EH (cell line): ENCODE results near the gene PI4KA.
A peak's percentile ranks its signal among the peaks of the same experiment; 100 is the strongest.
"Not testable (repeated sequence)": the region's sequence is repeated elsewhere in the genome, so short reads cannot be mapped to it uniquely, and the experiment has no call there.

Experiments used
- DNase-seq: peaks from one replicate; pipeline ENCODE4 v3.0.0-alpha.2; 2015; ENCODE audit warnings: low read depth

The PI4KA gene

GRCh38 chr22:20847318-20847822, 11.2 kb downstream of the PI4KA start:
- no peak for DNase-seq

- no peak for DNase-seq
Observed at GRCh38 chr22:20844055-20845037, 14.3 kb downstream of the PI4KA start.

GRCh38 chr22:20843501-20843900, 15.1 kb downstream of the PI4KA start:
- no peak for DNase-seq

DNA sequence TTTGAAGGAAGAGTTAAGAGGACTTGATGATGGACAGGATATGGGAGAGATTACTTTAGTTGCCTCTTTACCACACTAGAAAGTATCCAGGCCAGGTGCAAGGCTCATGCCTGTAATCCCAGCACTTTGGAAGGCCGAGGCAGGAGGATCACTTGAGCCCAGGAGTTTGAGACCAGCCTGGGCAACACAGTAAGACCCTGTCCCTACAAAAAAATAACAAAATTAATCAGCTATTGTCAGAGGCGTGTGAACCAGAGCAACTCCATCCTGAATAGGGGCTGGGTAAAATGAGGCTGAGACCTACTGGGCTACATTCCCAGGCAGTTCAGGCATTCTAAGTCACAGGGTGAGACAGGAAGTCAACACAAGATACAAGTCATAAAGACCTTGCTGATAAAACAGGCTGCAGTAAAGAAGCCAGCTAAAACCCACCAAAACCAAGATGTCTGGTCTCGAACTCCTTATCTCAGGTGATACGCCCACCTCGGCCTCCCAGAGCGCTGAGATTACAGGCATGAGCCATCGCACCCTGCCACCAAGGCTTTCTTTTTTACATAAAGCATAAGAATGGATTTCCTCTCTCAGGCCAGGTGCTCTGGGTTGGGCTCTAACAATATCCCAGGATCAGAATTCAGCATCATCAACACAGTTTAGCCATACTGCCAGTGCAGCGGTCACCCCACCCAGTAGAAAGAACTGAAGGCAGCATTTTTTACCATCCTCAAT, 17.8 kb downstream of the PI4KA start:
- no peak for DNase-seq

- no peak for DNase-seq
Observed at GRCh38 chr22:20839837-20840645, 18.6 kb downstream of the PI4KA start.

DNA sequence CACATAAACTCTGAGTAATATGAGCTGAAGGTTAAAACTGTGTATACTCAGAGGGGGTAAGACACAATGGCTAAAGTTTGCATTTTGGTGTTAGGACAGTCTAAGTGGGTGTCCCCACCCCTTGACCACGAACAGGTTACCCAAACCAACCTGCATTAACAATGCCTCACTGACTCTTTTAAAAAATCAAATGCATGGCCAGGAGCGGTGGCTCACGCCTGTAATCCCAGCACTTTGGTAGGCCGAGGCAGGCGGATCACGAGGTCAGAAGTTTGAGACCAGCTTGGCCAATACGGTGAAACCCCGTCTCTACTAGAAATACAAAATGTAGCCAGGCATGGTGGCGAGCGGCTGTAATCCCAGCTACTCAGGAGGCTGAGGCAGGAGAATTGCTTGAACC, 19.3 kb downstream of the PI4KA start:
- DNase-seq = not testable (repeated sequence)

DNA sequence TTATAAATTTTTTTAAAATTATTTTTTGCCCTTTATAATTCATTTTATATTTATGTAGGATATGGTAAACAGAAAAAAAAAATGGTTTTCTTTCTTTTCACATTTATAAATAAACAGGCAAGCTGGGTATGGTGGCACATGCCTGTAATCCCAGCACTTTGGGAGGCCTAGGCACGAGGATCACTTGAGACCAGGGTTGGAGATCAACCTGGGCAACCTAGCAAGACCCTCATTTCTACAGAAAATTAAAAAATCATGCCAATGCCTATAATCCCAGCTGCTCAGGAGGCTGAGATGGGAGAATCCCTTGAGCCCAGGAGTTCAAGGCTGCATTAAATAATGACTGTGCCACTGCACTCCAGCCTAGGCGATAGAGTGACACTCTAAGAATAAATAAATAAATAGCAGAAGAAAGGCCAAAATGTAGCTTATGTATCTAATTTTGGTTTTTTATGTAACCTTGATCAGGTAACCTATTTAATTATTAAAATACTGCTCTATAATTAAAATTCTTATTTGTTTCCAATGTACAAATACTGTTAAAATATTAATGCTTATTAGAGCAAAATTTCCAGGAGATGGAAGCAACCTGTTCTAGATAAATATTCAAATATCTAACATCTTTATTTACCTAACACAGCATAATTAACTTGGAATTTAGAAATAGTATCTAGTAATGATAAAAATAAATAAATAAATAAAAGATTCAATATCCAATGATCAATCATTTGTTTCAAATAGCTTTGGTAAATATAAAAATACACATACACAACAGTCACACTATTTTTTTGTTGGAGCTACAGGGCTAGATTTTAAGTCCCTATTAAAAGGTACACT, 21.4 kb downstream of the PI4KA start:
- no peak for DNase-seq

DNA sequence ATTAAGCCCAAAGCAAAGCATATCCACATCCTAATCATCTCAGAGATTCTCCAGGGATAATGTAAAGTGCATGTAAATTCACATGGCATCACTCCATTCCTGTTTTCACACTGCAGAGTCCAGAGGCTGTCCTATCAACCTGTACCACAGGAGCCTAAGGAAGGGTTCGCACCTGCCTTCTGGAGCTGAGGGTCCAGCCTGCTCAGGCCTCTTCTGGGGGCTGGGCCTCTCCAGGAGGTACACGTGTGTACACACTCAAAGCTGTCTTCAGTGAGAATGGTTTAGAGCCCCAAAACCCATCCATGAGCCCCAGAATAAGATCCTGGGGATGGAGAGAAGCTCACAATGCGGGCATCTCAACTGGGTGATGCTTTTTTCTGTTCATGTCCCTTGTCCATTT, 23.9 kb downstream of the PI4KA start:
- DNase-seq = no peak

DNA sequence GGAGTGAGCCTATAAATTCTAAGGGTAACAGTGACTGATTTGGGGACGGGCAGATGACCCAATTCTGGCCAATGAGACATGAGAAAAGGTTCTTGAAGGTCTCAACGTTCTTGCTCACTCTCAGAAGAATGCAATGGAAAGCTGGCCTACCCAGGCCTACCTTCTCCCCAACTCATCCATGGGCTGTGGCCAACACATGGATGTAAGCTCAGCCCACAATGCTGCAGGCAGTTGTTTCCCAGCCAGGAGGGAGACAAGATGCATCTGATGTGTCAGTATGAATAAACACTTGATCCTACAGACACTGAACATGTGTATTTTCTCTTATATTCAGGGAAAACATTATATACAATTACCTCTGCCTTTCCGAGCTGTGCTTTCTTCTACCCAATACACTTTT, 24.4 kb downstream of the PI4KA start:
- no peak for DNase-seq

DNA sequence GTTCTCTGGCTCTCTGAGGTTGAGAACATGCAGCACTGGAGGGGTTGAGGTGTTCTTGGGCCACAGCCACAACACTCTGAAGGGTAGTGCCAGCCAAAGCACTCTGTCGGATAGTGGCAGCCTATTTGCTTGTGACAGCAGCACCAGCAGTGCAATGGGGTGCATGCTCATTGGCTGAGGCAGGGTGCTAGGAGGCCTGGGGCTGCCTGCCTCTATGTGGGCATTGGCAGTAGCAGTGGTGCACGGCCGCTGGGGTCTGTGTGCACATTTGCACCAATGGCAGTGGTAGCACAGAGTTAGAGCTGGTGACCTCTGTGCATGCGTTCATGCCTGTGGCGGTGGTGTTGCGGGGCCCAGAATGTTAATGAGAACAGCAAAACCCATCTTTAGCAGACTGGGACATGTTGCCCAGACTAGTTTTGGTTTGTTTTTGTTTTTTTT, 25.4 kb downstream of the PI4KA start:
- no peak for DNase-seq

GRCh38 chr22:20829491-20830134, 29.0 kb downstream of the PI4KA start:
- no peak for DNase-seq

DNA sequence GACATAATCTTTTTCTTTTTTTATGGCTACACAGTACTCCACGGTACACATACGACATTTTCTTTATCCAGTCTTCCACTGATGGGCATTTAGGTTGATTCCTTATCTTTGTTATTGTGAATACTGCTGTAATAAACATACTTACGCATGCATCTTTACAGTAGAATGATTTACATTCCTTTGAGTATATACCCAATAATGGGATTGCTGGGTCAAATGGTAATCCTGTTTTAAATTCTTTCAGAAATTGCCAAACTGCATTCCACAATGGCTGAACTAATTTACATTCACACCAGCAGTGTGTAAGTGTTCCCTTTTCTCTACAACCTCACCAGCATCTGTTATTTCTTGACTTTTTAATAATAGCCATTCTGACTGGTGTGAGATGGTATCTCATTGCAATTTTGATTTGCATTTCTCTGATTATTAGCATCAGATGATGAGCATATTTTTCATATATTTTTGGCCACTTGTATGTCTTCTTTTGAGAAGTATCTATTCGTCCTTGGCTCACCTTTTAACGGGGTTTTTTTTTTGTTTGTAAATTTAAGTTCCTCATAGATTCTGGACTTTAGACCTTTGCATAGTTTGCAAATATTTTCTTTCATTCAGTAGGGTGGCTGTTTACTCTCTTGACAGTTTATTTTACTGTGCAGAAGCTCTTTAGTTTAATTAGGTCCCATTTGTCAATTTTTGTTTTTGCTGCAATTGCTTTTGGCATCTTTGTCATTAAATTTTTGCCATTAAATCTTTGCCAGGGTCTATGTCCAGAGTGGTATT, 32.0 kb downstream of the PI4KA start:
- DNase-seq = peak; percentile 0

GRCh38 chr22:20825624-20826023, 33.0 kb downstream of the PI4KA start:
- DNase-seq = no peak

DNA sequence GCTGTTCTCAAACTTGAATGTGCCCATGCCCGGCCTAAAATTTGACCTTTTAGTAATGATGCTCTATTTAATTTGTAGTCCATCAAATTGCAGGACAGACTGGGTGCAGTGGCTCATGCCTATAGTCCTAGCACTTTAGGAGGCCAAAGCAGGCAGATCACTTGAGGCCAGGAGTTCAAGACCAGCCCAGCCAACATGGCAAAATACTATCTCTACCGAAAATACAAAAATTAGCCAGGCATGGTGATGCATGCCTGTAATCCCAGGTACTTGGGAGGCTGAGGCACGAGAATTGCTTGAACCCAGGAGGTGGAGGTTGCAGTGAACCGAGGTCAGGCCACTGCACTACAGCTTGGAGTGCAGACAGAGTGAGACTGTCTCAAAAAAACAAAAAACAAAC, 33.4 kb downstream of the PI4KA start:
- DNase-seq = not testable (repeated sequence)

GRCh38 chr22:20823264-20823663, 35.3 kb downstream of the PI4KA start:
- DNase-seq = no peak

DNA sequence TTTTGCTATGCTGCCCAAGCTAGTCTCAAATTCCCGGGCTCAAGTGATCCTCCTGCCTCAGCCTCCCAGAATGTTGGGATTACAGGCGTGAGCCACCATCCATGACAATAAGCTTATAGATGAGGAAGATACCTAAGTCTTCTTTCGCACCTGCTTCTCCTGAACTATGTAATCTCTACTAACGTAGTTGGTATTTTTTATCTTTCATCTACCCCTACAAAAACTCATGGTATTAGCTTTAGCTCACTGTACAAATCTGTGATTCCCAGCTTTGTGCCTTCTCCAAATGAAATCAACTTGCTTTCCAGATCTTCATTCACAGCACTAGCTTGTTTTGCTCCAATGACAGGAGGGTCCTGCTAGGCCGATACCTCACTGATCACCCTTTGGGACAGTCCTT, 36.4 kb downstream of the PI4KA start:
- no peak for DNase-seq

DNA sequence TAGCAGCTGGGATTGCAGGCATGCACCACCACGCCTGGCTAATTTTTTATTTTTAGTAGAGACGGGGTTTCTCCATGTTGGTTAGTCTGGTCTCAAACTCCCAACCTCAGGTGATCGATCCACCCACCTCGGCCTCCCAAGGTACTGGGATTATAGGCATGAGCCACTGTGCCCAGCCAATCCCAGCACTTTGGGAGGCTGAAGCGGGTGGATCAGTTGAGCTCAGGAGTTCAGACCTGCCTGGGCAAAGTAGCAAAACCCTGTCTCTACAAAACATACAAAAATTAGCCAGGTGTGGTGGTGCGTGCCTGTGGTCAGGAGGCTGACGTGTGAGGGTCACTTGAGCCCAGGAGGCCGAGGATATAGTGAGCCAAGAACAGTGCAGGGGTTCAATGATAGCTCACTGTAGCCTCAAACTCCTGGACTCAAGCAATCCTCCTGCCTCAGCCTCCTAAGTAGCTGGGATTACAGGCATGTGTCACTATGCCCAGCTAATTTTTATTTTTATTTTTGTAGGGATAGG, 36.8 kb downstream of the PI4KA start:
- DNase-seq = not testable (repeated sequence)

DNA sequence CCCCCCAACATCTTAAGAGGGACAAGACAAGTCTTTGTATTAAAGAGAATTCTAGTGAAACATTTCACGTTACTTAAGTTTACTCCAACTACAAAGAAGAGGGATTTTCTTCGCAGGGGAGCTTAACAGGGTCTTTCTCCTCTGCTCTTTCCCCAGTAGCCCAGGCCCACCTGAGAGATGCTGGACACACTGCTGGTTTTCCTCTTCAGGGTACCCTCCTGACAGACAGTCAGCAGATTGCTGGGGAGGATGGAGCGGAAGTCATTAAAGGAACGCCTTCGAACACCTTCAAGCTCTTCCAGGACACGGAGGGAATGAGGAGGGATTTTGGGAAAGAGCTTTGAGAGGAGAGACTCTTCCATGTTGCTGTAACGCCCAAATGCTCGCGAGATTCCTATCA, 39.1 kb downstream of the PI4KA start:
- DNase-seq = no peak

- DNase-seq = no peak
Observed at GRCh38 chr22:20818471-20818870, 40.1 kb downstream of the PI4KA start.

- no peak for DNase-seq
Observed at GRCh38 chr22:20816559-20816958, 42.1 kb downstream of the PI4KA start.
